Neural cell (in vitro differentiated cells): Measurements from ENCODE around the gene GRIPAP1. TPM values are rescaled to one million over a fixed set of nuclear protein-coding genes. Genes with fewer than 3 reads are reported as not detected.

Experiments used
- H2AFZ ChIP-seq: fragments of 200-600, 300-800 bp; sonication (generic), shearing (Covaris generic); 2 replicates; pipeline ENCODE4 v1.6.0; 2014; ENCODE audit warnings: low read depth, mild to moderate bottlenecking, antibody characterized with exemption, low read length, moderate library complexity
- H3F3A ChIP-seq: fragments of 200-600 bp; shearing (Covaris generic); 2 replicates; pipeline ENCODE4 v1.6.1; 2016; ENCODE audit warnings: mild to moderate bottlenecking, moderate library complexity, mixed read lengths, antibody characterized with exemption, low read length; ENCODE audit not compliant: insufficient read depth, poor library complexity, severe bottlenecking
- H3K27ac ChIP-seq: fragments of 200-600, 300-800 bp; sonication (generic), shearing (Covaris generic); 2 replicates; pipeline ENCODE4 v1.5.1; 2014; ENCODE audit warnings: mild to moderate bottlenecking, low read length, moderate library complexity
- H3K27me3 ChIP-seq: fragments of 300-800, 200-600 bp; sonication (generic), shearing (Covaris generic); 2 replicates; pipeline ENCODE4 v1.6.0; 2014; ENCODE audit warnings: mild to moderate bottlenecking, low read depth, low read length, moderate library complexity; ENCODE audit not compliant: insufficient read depth
- H3K36me3 ChIP-seq: fragments of 300-800, 200-600 bp; sonication (generic), shearing (Covaris generic); 2 replicates; pipeline ENCODE4 v1.5.1; 2014; ENCODE audit warnings: mild to moderate bottlenecking, antibody characterized with exemption, low read length, moderate library complexity; ENCODE audit not compliant: insufficient read depth
- H3K4me2 ChIP-seq: fragments of 300-800, 200-600 bp; sonication (generic), shearing (Covaris generic); 2 replicates; pipeline ENCODE4 v1.6.0; 2014; ENCODE audit warnings: mild to moderate bottlenecking, low read length
- H3K4me3 ChIP-seq: fragments of 300-800, 200-600 bp; sonication (generic), shearing (Covaris generic); 2 replicates; pipeline ENCODE4 v1.5.1; 2014; ENCODE audit warnings: mild to moderate bottlenecking, low read length, moderate library complexity
- H3K79me2 ChIP-seq: fragments of 200-600 bp; shearing (Covaris generic); replicated peaks from 2 replicates; pipeline ENCODE4 v1.6.0; 2014; ENCODE audit warnings: mild to moderate bottlenecking, low read length, moderate library complexity; ENCODE audit not compliant: insufficient read depth
- H3K9ac ChIP-seq: fragments of 300-800, 200-600 bp; sonication (generic), shearing (Covaris generic); 2 replicates; pipeline ENCODE4 v1.6.1; 2016; ENCODE audit warnings: mild to moderate bottlenecking, low read length, mixed read lengths
- H3K9me2 ChIP-seq: fragments of 200-600 bp; shearing (Covaris generic); 2 replicates; pipeline ENCODE4 v1.6.1; 2016; ENCODE audit warnings: mild to moderate bottlenecking, low read length, mixed read lengths; ENCODE audit not compliant: insufficient read depth
- H3K9me3 ChIP-seq: fragments of 200-600, 300-800 bp; sonication (generic), shearing (Covaris generic); 2 replicates; pipeline ENCODE4 v1.6.1; 2016; ENCODE audit warnings: mild to moderate bottlenecking, mixed run types, low read length, moderate library complexity, mixed read lengths
- H4K20me1 ChIP-seq: fragments of 200-600 bp; shearing (Covaris generic); 2 replicates; pipeline ENCODE4 v1.6.1; 2016; ENCODE audit warnings: mild to moderate bottlenecking, mixed run types; ENCODE audit not compliant: insufficient read depth
- CTCF ChIP-seq: fragments of 450-650 bp; IDR thresholded peaks from 2 replicates; pipeline ENCODE4 v1.5.1; 2014; ENCODE audit warnings: antibody characterized with exemption, mild to moderate bottlenecking, moderate library complexity; ENCODE audit not compliant: poor library complexity, severe bottlenecking
- EP300 ChIP-seq: fragments of 450-650 bp; conservative IDR thresholded peaks from 2 replicates; pipeline ENCODE4 v1.6.1; 2014; ENCODE audit warnings: antibody characterized with exemption, mild to moderate bottlenecking, moderate library complexity; ENCODE audit not compliant: poor library complexity, severe bottlenecking
- EZH2 ChIP-seq: fragments of 200-600, 300-800 bp; shearing (Covaris generic), sonication (generic); IDR thresholded peaks from 2 replicates; pipeline ENCODE4 v1.6.1; 2014; ENCODE audit warnings: antibody characterized with exemption, low read length, borderline replicate concordance, mild to moderate bottlenecking; ENCODE audit not compliant: insufficient read depth, poor library complexity, severe bottlenecking
- MXI1 ChIP-seq: fragments of 450-650 bp; conservative IDR thresholded peaks from 2 replicates; pipeline ENCODE4 v1.6.1; 2014; ENCODE audit warnings: antibody characterized with exemption, mild to moderate bottlenecking; ENCODE audit not compliant: poor library complexity, severe bottlenecking
- POLR2AphosphoS5 ChIP-seq: IDR thresholded peaks from 2 replicates; pipeline ENCODE4 v1.6.1; 2012
- RAD21 ChIP-seq: fragments of 450-650 bp; conservative IDR thresholded peaks from 2 replicates; pipeline ENCODE4 v1.6.1; 2014; ENCODE audit warnings: antibody characterized with exemption, mild to moderate bottlenecking, moderate library complexity
- REST ChIP-seq: IDR thresholded peaks from 2 replicates; pipeline ENCODE4 v1.6.1; 2012; ENCODE audit warnings: borderline replicate concordance
- SMC3 ChIP-seq: fragments of 450-650 bp; conservative IDR thresholded peaks from 2 replicates; pipeline ENCODE4 v1.6.1; 2014; ENCODE audit warnings: antibody characterized with exemption, mild to moderate bottlenecking, moderate library complexity; ENCODE audit not compliant: poor library complexity
- TAF1 ChIP-seq: IDR thresholded peaks from 2 replicates; pipeline ENCODE4 v1.6.1; 2012; ENCODE audit warnings: low read depth
- polyA plus RNA-seq: library from polyadenylated mRNA; depleted of rRNA; stranded (reverse); fragments of >200 nt; gene quantifications from 2 replicates; pipeline ENCODE4 v1.2.3, GENCODE V29; 2014

The GRIPAP1 gene
- polyA plus RNA-seq, 1 donor from 2014 or later: 134 TPM

DNA sequence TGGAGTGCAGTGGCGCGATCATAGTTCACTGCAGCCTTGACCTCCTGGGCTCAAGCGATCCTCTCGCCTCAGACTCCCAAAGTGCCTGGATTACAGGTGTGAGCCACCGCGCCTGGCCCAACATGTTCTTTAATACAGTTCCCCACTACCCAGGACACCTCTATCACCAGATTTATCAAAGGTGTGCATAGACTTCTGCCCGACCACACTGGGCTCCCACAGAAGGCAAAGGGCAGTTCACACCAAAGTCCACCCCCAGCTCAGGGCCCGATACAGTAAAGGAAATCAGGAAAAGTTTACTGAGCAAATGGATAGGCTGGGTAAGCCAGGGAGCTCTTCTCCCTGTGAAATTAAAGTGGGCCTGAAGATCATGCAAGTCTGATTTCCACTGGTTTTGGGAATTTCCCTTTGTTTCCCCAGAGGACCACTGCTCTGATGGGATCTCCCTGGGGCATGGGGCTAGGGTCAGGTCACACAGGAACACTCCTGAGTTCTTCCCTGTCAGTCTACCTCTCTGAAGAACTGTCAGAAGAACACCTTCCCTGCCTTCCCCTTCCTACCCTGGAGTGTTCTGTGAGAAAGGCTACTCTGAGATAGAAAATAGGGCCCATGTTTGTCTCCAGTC lies 65.5 kb downstream of the GRIPAP1 start:
- no peaks in the 10 kb centered on the region for H3K27me3 ChIP-seq
- no peak overlapping the region for H3K9ac ChIP-seq
- no peaks in the 10 kb centered on the region for H3F3A ChIP-seq
- H4K20me1 ChIP-seq: no peaks in the 10 kb centered on the region
- no peaks in the 10 kb centered on the region for H3K9me2 ChIP-seq
- H2AFZ ChIP-seq: no peak overlapping the region
- H3K4me3 ChIP-seq: no peak overlapping the region
- no peaks in the 10 kb centered on the region for H3K36me3 ChIP-seq
- no peak overlapping the region for H3K27ac ChIP-seq
- no peak for TF ChIP-seq MXI1
- TF ChIP-seq POLR2AphosphoS5: no peak
- TF ChIP-seq RAD21: no peak
- no peak for TF ChIP-seq SMC3
- no peak for TF ChIP-seq EP300
- no peak for TF ChIP-seq TAF1
- no peaks in the 10 kb centered on the region for H3K9me3 ChIP-seq
- H3K4me2 ChIP-seq: no peak overlapping the region
- H3K79me2 ChIP-seq: no peaks in the 10 kb centered on the region

DNA sequence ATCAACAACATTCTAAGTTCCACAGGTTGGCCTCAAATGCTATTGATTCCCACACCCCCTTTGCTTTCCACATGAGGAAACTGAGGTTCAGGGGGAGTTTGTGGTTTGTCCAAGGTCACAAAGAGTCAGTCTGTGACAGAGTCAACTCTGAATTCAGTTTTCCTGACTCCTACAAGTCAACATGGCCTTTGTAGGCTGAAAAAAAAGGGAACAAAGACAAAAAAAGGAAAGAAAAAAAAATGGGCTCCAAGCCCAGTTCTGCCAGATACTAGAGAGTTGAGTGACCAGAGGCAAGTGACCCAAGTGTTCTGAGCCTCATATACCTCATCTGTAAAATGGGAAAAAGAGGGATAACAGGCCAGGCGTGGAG lies 66.8 kb downstream of the GRIPAP1 start:
- Histone ChIP-seq H3K9me2 (no peaks in the 10 kb centered on the region), H4K20me1 (no peaks in the 10 kb centered on the region), H3K27me3 (no peaks in the 10 kb centered on the region), H3K36me3 (no peaks in the 10 kb centered on the region), H3K4me2 (no peak overlapping the region), H3K9ac (no peak overlapping the region), H3F3A (no peaks in the 10 kb centered on the region), H3K27ac (no peak overlapping the region), H3K79me2 (no peaks in the 10 kb centered on the region), H2AFZ (no peak overlapping the region), H3K9me3 (no peaks in the 10 kb centered on the region), H3K4me3 (no peak overlapping the region)
- TF ChIP-seq REST (no peak), RAD21 (no peak), MXI1 (no peak), EP300 (no peak), EZH2 (no peak), SMC3 (no peak), TAF1 (no peak), CTCF (no peak), POLR2AphosphoS5 (no peak)
